D721Med (cell line): ENCODE results near the gene DSC2.

Source experiments
- DNase-seq: peaks from one replicate; pipeline ENCODE4 v3.0.0; 2011; ENCODE audit warnings: low spot score; ENCODE audit not compliant: insufficient read length
- FAIRE-seq: peaks from 2 replicates; lab custom pipeline; 2011; peaks lifted over from hg19 to GRCh38; lab: Jason Lieb, UNC
- TF ChIP-seq, protein P1 (sequence below): IDR thresholded peaks from 2 replicates; pipeline ENCODE4 v1.5.1; 2012; ENCODE audit warnings: mild to moderate bottlenecking, control low read depth; ENCODE audit not compliant: insufficient read depth; ENCODE audit errors: missing control alignments

DSC2 gene

DNA sequence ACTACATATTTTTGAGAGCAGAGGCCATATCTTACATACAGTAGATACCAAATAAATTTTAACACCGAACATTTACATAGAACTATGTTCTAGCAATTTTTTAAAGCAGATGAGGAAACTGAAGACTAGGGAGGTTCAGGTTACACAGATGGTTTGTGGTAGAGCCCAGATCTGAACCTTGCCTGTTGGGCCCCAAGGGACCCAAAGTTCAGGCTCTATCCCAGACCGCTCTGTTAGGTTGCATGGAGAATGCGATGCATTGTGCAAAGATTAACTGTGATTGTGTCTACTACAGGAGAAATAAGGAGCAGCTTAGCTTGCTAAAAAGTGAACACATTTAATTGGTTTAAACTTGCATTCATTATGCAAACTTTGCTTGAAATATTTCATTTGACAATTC is 43.3 kb downstream of the DSC2 start:
- DNase-seq (no peak), FAIRE-seq (no peak)
- TF ChIP-seq, protein P1, sequence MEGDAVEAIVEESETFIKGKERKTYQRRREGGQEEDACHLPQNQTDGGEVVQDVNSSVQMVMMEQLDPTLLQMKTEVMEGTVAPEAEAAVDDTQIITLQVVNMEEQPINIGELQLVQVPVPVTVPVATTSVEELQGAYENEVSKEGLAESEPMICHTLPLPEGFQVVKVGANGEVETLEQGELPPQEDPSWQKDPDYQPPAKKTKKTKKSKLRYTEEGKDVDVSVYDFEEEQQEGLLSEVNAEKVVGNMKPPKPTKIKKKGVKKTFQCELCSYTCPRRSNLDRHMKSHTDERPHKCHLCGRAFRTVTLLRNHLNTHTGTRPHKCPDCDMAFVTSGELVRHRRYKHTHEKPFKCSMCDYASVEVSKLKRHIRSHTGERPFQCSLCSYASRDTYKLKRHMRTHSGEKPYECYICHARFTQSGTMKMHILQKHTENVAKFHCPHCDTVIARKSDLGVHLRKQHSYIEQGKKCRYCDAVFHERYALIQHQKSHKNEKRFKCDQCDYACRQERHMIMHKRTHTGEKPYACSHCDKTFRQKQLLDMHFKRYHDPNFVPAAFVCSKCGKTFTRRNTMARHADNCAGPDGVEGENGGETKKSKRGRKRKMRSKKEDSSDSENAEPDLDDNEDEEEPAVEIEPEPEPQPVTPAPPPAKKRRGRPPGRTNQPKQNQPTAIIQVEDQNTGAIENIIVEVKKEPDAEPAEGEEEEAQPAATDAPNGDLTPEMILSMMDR = no peak

DNA sequence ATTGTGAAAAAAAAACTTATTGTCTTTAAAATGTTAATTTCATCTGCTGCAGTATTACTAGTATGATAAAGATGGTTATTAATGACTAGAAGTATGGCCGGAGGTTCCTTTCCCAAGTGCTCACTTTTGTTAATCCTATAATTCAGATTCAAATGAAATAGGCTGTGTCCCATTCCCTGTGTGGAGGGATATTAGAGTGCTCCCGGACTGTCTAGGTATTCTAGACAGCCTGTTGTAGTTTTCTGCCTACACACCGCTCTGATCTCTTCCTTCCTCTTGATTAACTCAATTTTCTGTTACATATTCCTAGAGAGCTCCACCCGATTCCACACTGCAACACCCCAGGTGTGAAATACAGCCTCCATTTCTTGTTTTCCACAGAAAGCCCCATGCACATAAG is 44.3 kb downstream of the DSC2 start:
- FAIRE-seq (no peak), DNase-seq (no peak)
- TF ChIP-seq, protein P1 = no peak

DNA sequence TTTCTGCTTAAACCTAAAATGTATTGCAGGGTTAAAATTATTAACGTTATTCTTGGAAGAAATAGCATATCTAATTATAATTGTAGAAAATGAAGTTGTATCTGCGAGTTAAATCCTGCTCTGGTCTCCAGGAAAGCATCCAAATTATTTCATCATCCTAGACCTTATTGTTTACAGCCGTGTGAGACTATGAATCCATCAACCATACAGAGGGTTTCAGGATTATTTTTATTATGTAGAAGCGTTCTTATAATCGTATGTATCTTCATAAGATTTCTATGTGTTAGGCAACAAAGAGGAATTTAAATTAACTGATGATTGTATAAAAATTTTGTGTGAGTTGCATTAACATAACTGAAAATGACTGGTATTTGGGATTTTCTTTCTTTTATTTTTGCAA is 45.2 kb downstream of the DSC2 start:
- DNase-seq (no peak), FAIRE-seq (no peak)
- TF ChIP-seq, protein P1 = no peak

DNA sequence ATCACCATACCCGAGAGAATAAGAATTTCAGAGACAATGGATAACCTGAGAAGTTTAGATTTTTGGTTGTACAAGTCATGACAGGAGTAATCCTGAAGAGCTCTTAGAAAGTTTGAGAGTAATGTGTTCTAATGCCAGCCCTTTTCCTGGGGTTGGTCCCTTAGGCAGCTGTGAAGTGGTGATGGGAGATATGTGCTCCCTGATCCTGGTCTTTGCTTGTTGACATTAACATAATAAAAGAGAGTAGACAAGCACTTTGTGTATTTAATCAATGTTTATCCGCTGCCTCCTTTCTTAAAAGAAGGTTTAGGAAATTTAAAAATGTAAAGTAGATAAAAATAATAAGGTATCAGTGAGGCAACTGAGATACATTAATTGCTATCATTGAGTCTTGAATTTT is 45.9 kb downstream of the DSC2 start:
- no peak for DNase-seq
- no peak for FAIRE-seq
- TF ChIP-seq, protein P1 = no peak

DNA sequence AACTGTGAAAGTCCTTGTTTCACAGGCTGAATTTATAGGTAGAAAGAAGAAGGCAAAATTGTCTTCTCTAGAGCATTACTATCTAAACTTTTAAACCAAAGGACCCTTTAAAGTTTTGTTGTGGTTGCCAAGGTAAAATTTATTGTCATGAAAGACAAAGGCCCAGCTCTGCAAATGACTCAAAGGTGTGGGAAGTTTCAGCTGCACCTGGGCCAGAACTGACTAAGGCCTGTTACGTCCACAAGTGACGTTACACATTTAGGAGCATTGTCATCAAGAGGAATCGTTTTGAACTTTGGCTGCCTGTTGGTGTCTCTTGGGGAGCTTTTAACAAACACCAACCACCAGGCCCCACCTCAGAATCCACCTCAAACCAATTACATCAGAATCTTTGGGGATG is 51.6 kb downstream of the DSC2 start:
- TF ChIP-seq, protein P1 = no peak
- DNase-seq (no peak), FAIRE-seq (no peak)

DNA sequence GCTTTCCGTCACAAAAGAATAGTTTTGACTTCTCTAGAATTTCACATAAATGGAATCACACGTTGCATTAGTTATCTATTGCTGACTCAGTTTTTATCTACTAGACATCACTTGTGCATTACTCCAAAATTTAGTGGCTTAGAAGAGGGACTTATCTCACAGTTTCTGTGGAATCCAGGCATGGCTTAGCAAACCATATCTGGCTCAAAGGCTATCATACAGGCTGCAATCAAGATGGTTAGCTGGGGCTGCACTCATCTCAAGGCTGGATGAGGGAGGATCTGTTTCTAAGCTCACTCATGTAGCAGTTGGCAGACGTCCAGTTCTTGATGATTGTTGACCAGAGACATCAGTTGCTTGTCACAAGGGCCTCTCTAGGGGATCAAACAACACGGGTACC is 53.0 kb downstream of the DSC2 start:
- FAIRE-seq (no peak), DNase-seq (no peak)
- TF ChIP-seq, protein P1 = no peak

DNA sequence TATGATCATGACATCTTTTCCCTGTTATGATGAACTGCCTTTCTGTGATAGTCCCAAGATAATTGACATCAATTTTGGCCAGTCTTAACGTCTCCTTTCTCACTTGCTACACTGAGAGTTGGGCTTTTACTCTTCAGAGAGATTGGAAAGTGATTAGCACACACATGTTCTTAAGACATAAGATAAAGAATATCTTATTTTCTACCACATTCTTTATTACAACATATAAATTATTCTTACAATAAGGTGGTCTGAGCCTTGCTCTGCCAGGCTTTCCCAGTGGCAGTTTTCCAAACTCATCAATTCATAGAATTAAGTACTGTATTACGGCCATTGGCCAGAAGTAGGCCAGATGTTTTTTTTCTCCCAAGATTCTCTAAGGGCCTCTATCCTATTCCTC is 54.0 kb downstream of the DSC2 start:
- DNase-seq = no peak
- no peak for FAIRE-seq
- TF ChIP-seq, protein P1 = no peak
